LNCaP clone FGC (cell line): ENCODE data around the gene TMEM131.

Experiments used
- DNase-seq: peaks from one replicate; pipeline ENCODE4 v3.0.0-alpha.2; 2011; ENCODE audit warnings: low read depth
- H3K4me3 ChIP-seq: 2 replicates; pipeline ENCODE4 v1.5.1; 2011; ENCODE audit warnings: mild to moderate bottlenecking, low read depth, low read length, control low read depth
- CTCF ChIP-seq: IDR thresholded peaks from 2 replicates; pipeline ENCODE4 v1.5.1; 2012; ENCODE audit warnings: mild to moderate bottlenecking; ENCODE audit not compliant: control insufficient read depth, insufficient read depth; ENCODE audit errors: extremely low read depth

TMEM131 gene

GRCh38 chr2:97766567-97766966 is 229.2 kb downstream of the TMEM131 start:
- H3K4me3 ChIP-seq = no peak overlapping the region
- TF ChIP-seq CTCF = no peak
- no peak for DNase-seq

GRCh38 chr2:97765933-97766332 is 229.8 kb downstream of the TMEM131 start:
- no peak overlapping the region for H3K4me3 ChIP-seq
- no peak for TF ChIP-seq CTCF
- DNase-seq = no peak

- TF ChIP-seq CTCF = no peak
- no peak for DNase-seq
Measured at GRCh38 chr2:97764559-97765263, 231.0 kb downstream of the TMEM131 start.

GRCh38 chr2:97763176-97763845 is 232.4 kb downstream of the TMEM131 start:
- TF ChIP-seq CTCF = no peak
- no peak for DNase-seq
- H3K4me3 ChIP-seq = no peak overlapping the region

More at GRCh38 chr2:97764559-97765263, 231.0 kb downstream of the TMEM131 start:
- no peak overlapping the region for H3K4me3 ChIP-seq

GRCh38 chr2:97761192-97761591 is 234.6 kb downstream of the TMEM131 start:
- TF ChIP-seq CTCF = no peak
- H3K4me3 ChIP-seq = no peak overlapping the region
- DNase-seq = no peak

GRCh38 chr2:97760480-97761049 is 235.2 kb downstream of the TMEM131 start:
- no peak for TF ChIP-seq CTCF
- no peak overlapping the region for H3K4me3 ChIP-seq
- no peak for DNase-seq
